OCI-M1 (cell line): ENCODE data around the gene CYBRD1.

ENCODE experiments used
- DNase-seq: peaks from one replicate; lab custom pipeline; 2025; lab: John Stamatoyannopoulos, UW

The CYBRD1 gene

DNA sequence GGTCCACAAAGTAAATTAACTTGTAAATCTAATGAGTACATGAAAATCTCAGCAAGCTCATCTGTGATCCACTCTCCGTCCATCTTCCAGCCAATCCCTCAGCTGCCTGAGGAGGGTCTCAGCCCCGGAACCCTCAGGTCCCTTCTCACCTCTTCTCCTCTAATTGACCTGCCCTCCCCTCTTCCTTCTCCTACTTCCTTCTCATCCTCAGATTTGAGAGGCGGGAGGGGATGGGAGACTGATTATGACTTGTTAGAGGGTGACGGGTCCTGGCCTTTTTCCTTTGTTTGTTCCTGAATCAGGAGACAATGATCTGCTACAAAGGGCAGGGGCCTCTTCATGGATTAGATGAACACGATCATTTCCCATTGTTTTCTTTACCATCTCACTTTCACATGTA lies 80.1 kb downstream of the CYBRD1 start:
- DNase-seq = no peak
